NCI-H2171 (cell line): ENCODE measurements around the gene CALM1.

Experiments used
- DNase-seq: peaks from one replicate; lab custom pipeline; 2025; lab: John Stamatoyannopoulos, UW

CALM1 gene

GRCh38 chr14:90396341-90397339 lies at the start of gene CALM1:
Gene CALM1, plus strand, starts transcription at chr14:90397029. Its CDS starts 202 bp downstream, at chr14:90397231.
- DNase-seq, result peak; percentile 95

- no peak for DNase-seq
These were observed 48.6 kb upstream of the CALM1 start for GRCh38 chr14:90348270-90348669.

GRCh38 chr14:90349739-90350138 lies 47.1 kb upstream of the CALM1 start:
- no peak for DNase-seq

GRCh38 chr14:90354551-90355298 lies 42.1 kb upstream of the CALM1 start:
- DNase-seq, result no peak

GRCh38 chr14:90355540-90356518 lies 41.0 kb upstream of the CALM1 start:
- DNase-seq, result no peak

- no peak for DNase-seq
These were observed 39.9 kb upstream of the CALM1 start for GRCh38 chr14:90356925-90357324.

GRCh38 chr14:90358359-90358758 lies 38.5 kb upstream of the CALM1 start:
- DNase-seq, result no peak

GRCh38 chr14:90361865-90362557 lies 34.8 kb upstream of the CALM1 start:
- DNase-seq, result no peak

- DNase-seq, result no peak
These were observed 34.3 kb upstream of the CALM1 start for GRCh38 chr14:90362558-90362896.

GRCh38 chr14:90368946-90369721 lies 27.7 kb upstream of the CALM1 start:
- DNase-seq, result no peak

GRCh38 chr14:90373887-90374286 lies 22.9 kb upstream of the CALM1 start:
- no peak for DNase-seq

GRCh38 chr14:90374813-90375212 lies 22.0 kb upstream of the CALM1 start:
- no peak for DNase-seq

GRCh38 chr14:90375934-90376333 lies 20.9 kb upstream of the CALM1 start:
- DNase-seq, result no peak

GRCh38 chr14:90378249-90378648 lies 18.6 kb upstream of the CALM1 start:
- no peak for DNase-seq

- no peak for DNase-seq
These were observed 17.7 kb upstream of the CALM1 start for GRCh38 chr14:90379106-90379505.

- DNase-seq, result no peak
These were observed 15.6 kb upstream of the CALM1 start for GRCh38 chr14:90381011-90381786.

GRCh38 chr14:90381999-90382451 lies 14.8 kb upstream of the CALM1 start:
- no peak for DNase-seq

GRCh38 chr14:90382491-90383125 lies 14.2 kb upstream of the CALM1 start:
- DNase-seq, result peak; percentile 60

GRCh38 chr14:90383126-90383730 lies 13.6 kb upstream of the CALM1 start:
- peak; percentile 99 for DNase-seq
